DOHH2 (cell line): ENCODE measurements around the gene VPS33B.

Experiments
- H3F3A ChIP-seq: fragments of 200-600 bp; sonication (generic), shearing (Covaris generic); 2 replicates; pipeline ENCODE4 v1.6.0; 2016; ENCODE audit warnings: antibody characterized with exemption, mild to moderate bottlenecking; ENCODE audit not compliant: control insufficient read depth, insufficient read depth
- H3K27ac ChIP-seq: fragments of 200-600 bp; sonication (generic); 2 replicates; pipeline ENCODE4 v1.5.1; 2014; ENCODE audit warnings: low read depth, mild to moderate bottlenecking, low read length, moderate library complexity
- H3K27me3 ChIP-seq: fragments of 200-600 bp; sonication (generic); 2 replicates; pipeline ENCODE4 v1.6.1; 2014; ENCODE audit warnings: mild to moderate bottlenecking, low read length, mixed read lengths; ENCODE audit not compliant: control insufficient read depth
- H3K36me3 ChIP-seq: fragments of 200-600 bp; sonication (generic); 2 replicates; pipeline ENCODE4 v1.6.1; 2014; ENCODE audit warnings: mild to moderate bottlenecking, low read length, moderate library complexity, mixed read lengths; ENCODE audit not compliant: control insufficient read depth
- H3K4me1 ChIP-seq: fragments of 200-600 bp; sonication (generic); 2 replicates; pipeline ENCODE4 v1.6.1; 2014; ENCODE audit warnings: mild to moderate bottlenecking, low read length, mixed read lengths; ENCODE audit not compliant: control insufficient read depth
- H3K4me2 ChIP-seq: fragments of 200-600 bp; sonication (generic); 2 replicates; pipeline ENCODE4 v1.6.0; 2014; ENCODE audit warnings: mild to moderate bottlenecking, low read length, moderate library complexity
- H3K4me3 ChIP-seq: fragments of 200-600 bp; sonication (generic); 2 replicates; pipeline ENCODE4 v1.5.1; 2014; ENCODE audit warnings: mild to moderate bottlenecking, low read length, mixed read lengths
- H3K79me2 ChIP-seq: fragments of 200-600 bp; sonication (generic); 2 replicates; pipeline ENCODE4 v1.6.1; 2014; ENCODE audit warnings: mild to moderate bottlenecking, low read length, mixed read lengths; ENCODE audit not compliant: control insufficient read depth
- H3K9me2 ChIP-seq: fragments of 200-600 bp; sonication (generic); replicated peaks from 2 replicates; pipeline ENCODE4 v1.6.1; 2014; ENCODE audit warnings: mild to moderate bottlenecking, low read length, mixed read lengths; ENCODE audit not compliant: control insufficient read depth
- H3K9me3 ChIP-seq: fragments of 200-600 bp; sonication (generic); 2 replicates; pipeline ENCODE4 v1.6.1; 2014; ENCODE audit warnings: antibody characterized with exemption, low read length, mixed read lengths; ENCODE audit not compliant: control insufficient read depth, insufficient read depth
- H4K20me1 ChIP-seq: fragments of 200-600 bp; sonication (generic); 2 replicates; pipeline ENCODE4 v1.6.0; 2014; ENCODE audit warnings: low read depth, mild to moderate bottlenecking, antibody characterized with exemption, low read length, moderate library complexity; ENCODE audit not compliant: control insufficient read depth, insufficient read depth
- CTCF ChIP-seq: fragments of 200-600 bp; sonication (generic); IDR thresholded peaks from one replicate; pipeline ENCODE4 v1.5.1; 2014; ENCODE audit warnings: antibody characterized with exemption, mild to moderate bottlenecking, low read depth, low read length; ENCODE audit not compliant: poor library complexity, severe bottlenecking
- EZH2phosphoT487 ChIP-seq: fragments of 200-600 bp; sonication (generic); IDR thresholded peaks from 2 replicates; pipeline ENCODE4 v1.6.1; 2017; ENCODE audit warnings: borderline replicate concordance, mild to moderate bottlenecking, antibody characterized with exemption, low read length, moderate library complexity, mixed read lengths

The VPS33B gene

GRCh38 chr15:90960298-90961091, 61.9 kb downstream of the VPS33B start:
- H4K20me1 ChIP-seq: peaks cover 7% of the 10 kb centered on the region; the same call in 1 of the 2 replicates
- no peaks in the 10 kb centered on the region for H3K9me2 ChIP-seq
- peaks cover 18% of the 10 kb centered on the region for H3K4me1 ChIP-seq
- H3K4me3 ChIP-seq: no peak overlapping the region
- peaks cover 85% of the 10 kb centered on the region for H3K36me3 ChIP-seq
- no peak overlapping the region for H3K4me2 ChIP-seq
- no peak overlapping the region for H3K27ac ChIP-seq
- H3K79me2 ChIP-seq: peaks cover 49% of the 10 kb centered on the region
- no peaks in the 10 kb centered on the region for H3K9me3 ChIP-seq
- no peaks in the 10 kb centered on the region for H3K27me3 ChIP-seq
- TF ChIP-seq CTCF (no peak), EZH2phosphoT487 (no peak)
- peaks cover 21% of the 10 kb centered on the region for H3F3A ChIP-seq

GRCh38 chr15:90959894-90960293, 62.5 kb downstream of the VPS33B start:
- Histone ChIP-seq H3K9me3 (no peaks in the 10 kb centered on the region), H3K4me2 (no peak overlapping the region), H4K20me1 (peaks cover 7% of the 10 kb centered on the region; the same call in 1 of the 2 replicates), H3K79me2 (peaks cover 52% of the 10 kb centered on the region), H3K9me2 (no peaks in the 10 kb centered on the region), H3F3A (peaks cover 21% of the 10 kb centered on the region), H3K36me3 (peaks cover 80% of the 10 kb centered on the region), H3K27me3 (no peaks in the 10 kb centered on the region), H3K4me1 (peaks cover 18% of the 10 kb centered on the region), H3K27ac (no peak overlapping the region), H3K4me3 (no peak overlapping the region)
- TF ChIP-seq CTCF (no peak), EZH2phosphoT487 (no peak)

- Histone ChIP-seq H3K27me3 (no peaks in the 10 kb centered on the region), H3K9me3 (no peaks in the 10 kb centered on the region), H3K4me2 (no peak overlapping the region), H3F3A (peaks cover 21% of the 10 kb centered on the region), H3K4me3 (no peak overlapping the region), H3K9me2 (no peaks in the 10 kb centered on the region), H3K27ac (no peak overlapping the region), H3K36me3 (peaks cover 73% of the 10 kb centered on the region), H3K79me2 (peaks cover 48% of the 10 kb centered on the region), H4K20me1 (peaks cover 7% of the 10 kb centered on the region; the same call in 1 of the 2 replicates), H3K4me1 (peaks cover 22% of the 10 kb centered on the region)
- no peak for TF ChIP-seq CTCF
- no peak for TF ChIP-seq EZH2phosphoT487
Measured at GRCh38 chr15:90959028-90959595, 63.3 kb downstream of the VPS33B start.
